ENCODE measurements around the gene SORL1.
A peak's percentile ranks its signal among the peaks of the same experiment; 100 is the strongest.

The SORL1 gene

DNA sequence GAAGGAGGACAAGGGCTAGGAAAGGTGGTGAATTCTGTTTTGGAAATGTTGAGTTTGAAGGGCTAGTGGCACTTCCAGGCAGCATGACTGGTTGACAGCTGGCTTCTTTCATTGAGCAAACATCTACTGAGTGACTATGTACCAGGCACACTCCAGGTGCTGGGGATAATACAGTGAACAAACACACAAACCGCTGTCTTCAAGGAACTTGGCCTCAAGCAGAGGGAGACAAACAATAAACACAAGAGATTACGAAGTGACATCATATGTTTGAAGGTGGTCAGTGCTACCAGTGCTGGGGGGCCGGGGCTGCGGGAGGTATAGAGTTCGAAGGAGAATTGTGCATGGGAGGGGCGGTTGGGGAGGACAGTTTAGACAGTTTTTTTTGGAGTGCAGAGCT, 197.7 kb downstream of the SORL1 start:
- H3K4me1 ChIP-seq (ENCODE audit: control insufficient read depth, insufficient read depth, low read length, poor library complexity, severe bottlenecking), result peaks cover 8% of the 10 kb centered on the region
- H3K27ac ChIP-seq (ENCODE audit: low read depth, low read length, severe bottlenecking), result no peak overlapping the region
- H3K9me3 ChIP-seq (ENCODE audit: control insufficient read depth, low read length), result no peaks in the 10 kb centered on the region
- H3K36me3 ChIP-seq (ENCODE audit: control insufficient read depth, insufficient read depth, low read length), result no peaks in the 10 kb centered on the region
- H3K4me3 ChIP-seq (ENCODE audit: extremely low read depth, insufficient read depth, low read length, poor library complexity, severe bottlenecking), result no peak overlapping the region
- 83 to 95% methylated on average over 1 to 6 of the region's 6 CpGs for WGBS, 2 experiments (ENCODE audit: insufficient coverage in 2 of 2)

DNA sequence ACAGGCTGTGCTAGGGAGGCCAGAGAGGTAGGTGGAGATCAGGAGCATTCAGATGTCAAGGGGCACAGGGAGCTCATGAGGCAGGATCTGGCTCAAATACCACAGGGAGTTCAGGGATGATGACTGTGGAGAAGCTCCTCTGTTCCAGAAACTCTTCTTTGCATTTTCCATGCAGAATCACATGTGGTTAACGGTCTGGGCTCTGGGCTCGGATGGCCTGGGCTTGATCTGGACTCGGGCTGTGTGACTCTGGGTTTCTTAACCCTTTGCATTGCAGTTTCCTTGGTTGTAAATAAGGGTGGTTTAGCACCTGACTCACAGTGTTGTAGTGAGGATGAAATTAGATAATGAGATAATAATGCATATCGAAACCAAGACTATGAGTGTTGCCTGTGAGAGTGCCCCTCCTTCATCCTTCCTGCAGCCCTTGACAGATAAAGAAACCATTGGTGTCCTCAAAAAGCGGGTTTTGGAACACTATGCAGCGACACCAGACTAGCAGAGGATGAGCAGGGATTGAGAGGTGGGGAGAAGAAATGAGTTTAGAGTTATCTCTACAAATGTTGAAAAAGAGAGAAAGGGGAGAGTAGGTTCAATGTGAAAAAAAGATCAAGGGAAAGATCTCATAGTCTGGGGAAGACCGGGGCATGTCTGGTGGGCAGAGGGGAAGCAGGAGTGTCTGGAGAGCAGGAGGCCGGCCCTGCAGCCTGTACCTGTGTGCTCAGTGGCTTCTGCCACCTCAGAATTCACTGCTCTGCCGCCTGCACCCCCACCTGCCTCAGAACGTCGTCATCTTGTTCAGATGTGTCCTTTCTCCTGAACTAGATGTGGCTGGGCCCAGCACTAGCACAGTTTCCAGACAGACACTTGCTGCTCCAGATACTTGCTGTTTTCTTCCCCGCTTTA, 198.5 kb downstream of the SORL1 start:
- H3K27ac ChIP-seq (ENCODE audit: low read depth, low read length, severe bottlenecking), result no peak overlapping the region
- no peaks in the 10 kb centered on the region for H3K9me3 ChIP-seq (ENCODE audit: control insufficient read depth, low read length)
- H3K4me1 ChIP-seq (ENCODE audit: control insufficient read depth, insufficient read depth, low read length, poor library complexity, severe bottlenecking), result peaks cover 11% of the 10 kb centered on the region
- 94 to 95% methylated on average over 12 of the region's 12 CpGs for WGBS, 2 experiments (ENCODE audit: insufficient coverage in 2 of 2)
- no peaks in the 10 kb centered on the region for H3K36me3 ChIP-seq (ENCODE audit: control insufficient read depth, insufficient read depth, low read length)
- no peak overlapping the region for H3K4me3 ChIP-seq (ENCODE audit: extremely low read depth, insufficient read depth, low read length, poor library complexity, severe bottlenecking)

DNA sequence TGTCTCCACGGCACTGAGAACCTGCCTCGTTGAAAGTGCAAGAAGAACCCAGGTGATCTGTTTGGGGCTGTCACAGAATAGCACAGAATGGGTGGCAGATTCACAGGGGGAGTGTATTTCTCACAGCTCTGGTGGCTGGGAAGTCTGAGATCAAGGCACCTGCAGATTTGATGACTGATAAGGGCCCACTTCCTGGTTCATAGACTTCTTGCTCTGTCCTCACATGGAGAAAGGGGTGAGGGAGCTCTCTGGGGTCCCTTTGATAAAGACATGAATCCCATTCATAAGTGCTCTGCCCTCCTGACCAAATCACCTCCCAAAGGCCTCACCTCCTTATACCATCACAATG, 199.1 kb downstream of the SORL1 start:
- H3K4me1 ChIP-seq (ENCODE audit: control insufficient read depth, insufficient read depth, low read length, poor library complexity, severe bottlenecking), result peaks cover 13% of the 10 kb centered on the region
- H3K27ac ChIP-seq (ENCODE audit: low read depth, low read length, severe bottlenecking), result no peak overlapping the region
- H3K36me3 ChIP-seq (ENCODE audit: control insufficient read depth, insufficient read depth, low read length), result no peaks in the 10 kb centered on the region
- WGBS, 2 experiments (ENCODE audit: insufficient coverage in 2 of 2), result 91 to 95% methylated on average over 2 of the region's 2 CpGs
- no peak overlapping the region for H3K4me3 ChIP-seq (ENCODE audit: extremely low read depth, insufficient read depth, low read length, poor library complexity, severe bottlenecking)
- H3K9me3 ChIP-seq (ENCODE audit: control insufficient read depth, low read length), result no peaks in the 10 kb centered on the region

DNA sequence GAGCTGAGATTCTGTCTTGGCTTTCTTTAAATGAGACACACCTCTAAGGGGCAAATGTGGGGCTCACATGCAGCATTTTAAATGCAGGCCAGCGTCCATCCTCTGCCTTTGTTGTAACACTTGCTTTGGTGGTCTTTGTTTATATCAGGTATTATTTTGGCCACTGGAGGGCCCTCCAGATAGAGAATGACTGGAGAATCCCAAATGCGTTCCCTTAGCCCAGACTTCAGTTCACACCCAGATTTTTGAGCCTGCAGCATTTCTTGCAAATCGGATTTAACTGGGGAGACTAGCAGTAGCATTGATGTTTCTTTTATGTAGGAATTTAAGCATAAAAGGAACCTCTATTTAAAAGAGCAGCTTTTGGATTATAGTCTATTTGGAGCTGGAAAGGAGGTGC, 200.9 kb downstream of the SORL1 start:
- H3K4me1 ChIP-seq (ENCODE audit: control insufficient read depth, insufficient read depth, low read length, poor library complexity, severe bottlenecking), result peaks cover 19% of the 10 kb centered on the region
- WGBS, 2 experiments (ENCODE audit: insufficient coverage in 2 of 2), result 0 to 18% methylated on average over 1 to 3 of the region's 3 CpGs

DNA sequence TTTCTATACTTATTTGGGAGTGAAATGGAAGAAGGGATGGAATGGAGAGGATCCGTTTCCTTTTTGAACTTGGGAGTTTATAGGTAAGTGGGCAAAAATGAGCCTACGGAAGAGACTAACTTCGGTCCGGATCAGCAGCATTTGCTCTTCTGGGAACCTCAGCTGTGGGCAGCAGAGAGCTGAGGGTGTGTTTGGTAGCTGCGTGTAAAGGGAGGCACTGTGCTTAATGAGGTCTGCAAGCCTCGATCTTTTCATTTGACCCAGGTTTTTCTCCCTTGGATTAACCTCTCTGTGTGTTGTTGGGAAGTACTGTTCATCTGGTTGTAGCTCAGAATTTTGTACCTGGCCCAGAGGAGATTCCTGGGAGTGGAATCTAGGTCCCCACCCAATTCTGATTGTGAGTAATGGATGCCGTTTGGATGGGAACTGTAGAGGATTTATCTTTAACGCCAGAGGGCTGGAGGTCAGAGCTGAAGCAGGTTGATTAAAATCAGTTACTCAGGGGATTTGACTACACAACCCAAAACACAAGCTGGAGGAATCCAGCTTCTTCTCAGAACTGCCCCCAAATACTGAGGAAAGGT, 202.2 kb downstream of the SORL1 start:
- no peak overlapping the region for H3K27ac ChIP-seq (ENCODE audit: low read depth, low read length, severe bottlenecking)
- peaks cover 19% of the 10 kb centered on the region for H3K4me1 ChIP-seq (ENCODE audit: control insufficient read depth, insufficient read depth, low read length, poor library complexity, severe bottlenecking)
- peaks cover 7% of the 10 kb centered on the region for H3K9me3 ChIP-seq (ENCODE audit: control insufficient read depth, low read length)
- WGBS, 2 experiments (ENCODE audit: insufficient coverage in 2 of 2), result 74 to 92% methylated on average over 4 to 6 of the region's 8 CpGs
- no peaks in the 10 kb centered on the region for H3K36me3 ChIP-seq (ENCODE audit: control insufficient read depth, insufficient read depth, low read length)
- H3K4me3 ChIP-seq (ENCODE audit: extremely low read depth, insufficient read depth, low read length, poor library complexity, severe bottlenecking), result no peak overlapping the region

More for the DNA sequence above, 200.9 kb downstream of the SORL1 start:
- Histone ChIP-seq H3K27ac (ENCODE audit: low read depth, low read length, severe bottlenecking) (no peak overlapping the region), H3K36me3 (ENCODE audit: control insufficient read depth, insufficient read depth, low read length) (no peaks in the 10 kb centered on the region), H3K4me3 (ENCODE audit: extremely low read depth, insufficient read depth, low read length, poor library complexity, severe bottlenecking) (no peak overlapping the region), H3K9me3 (ENCODE audit: control insufficient read depth, low read length) (peaks cover 7% of the 10 kb centered on the region)

DNA sequence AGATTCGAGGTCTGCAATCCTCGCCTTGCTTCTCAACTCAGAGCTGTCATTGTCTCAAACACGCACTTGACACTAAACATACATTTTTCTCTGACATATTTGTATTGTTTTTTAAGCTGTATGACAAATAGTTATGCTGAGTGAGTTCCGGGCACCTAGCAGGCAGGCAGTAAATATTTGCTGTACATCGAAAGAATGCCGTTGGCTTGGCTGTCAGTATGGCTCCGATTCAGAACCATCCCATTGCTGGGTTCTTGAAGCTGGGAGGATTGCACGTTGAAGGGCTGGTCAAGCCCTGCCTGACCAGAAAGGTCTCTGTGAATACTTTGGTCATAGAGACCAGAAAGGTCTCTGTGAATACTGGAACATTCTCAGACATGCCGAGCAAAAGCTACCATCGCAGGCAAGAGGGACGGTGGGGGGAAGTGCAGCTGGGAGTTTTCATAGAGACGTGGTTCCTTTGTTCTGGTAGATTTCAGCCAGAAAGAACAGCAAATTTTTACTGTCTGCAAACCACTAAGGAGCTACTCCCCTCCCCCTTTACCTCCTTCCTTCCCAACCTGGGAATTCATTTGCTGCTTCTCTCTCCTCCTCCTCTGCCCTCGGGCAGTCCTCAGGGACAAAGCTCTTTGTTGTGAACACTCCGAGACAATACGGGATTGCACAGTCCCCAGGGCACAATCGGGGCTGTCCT, 202.9 kb downstream of the SORL1 start:
- Histone ChIP-seq H3K4me3 (ENCODE audit: extremely low read depth, insufficient read depth, low read length, poor library complexity, severe bottlenecking) (peak overlapping the region; percentile 27), H3K9me3 (ENCODE audit: control insufficient read depth, low read length) (peaks cover 7% of the 10 kb centered on the region), H3K36me3 (ENCODE audit: control insufficient read depth, insufficient read depth, low read length) (no peaks in the 10 kb centered on the region), H3K4me1 (ENCODE audit: control insufficient read depth, insufficient read depth, low read length, poor library complexity, severe bottlenecking) (peaks cover 19% of the 10 kb centered on the region), H3K27ac (ENCODE audit: low read depth, low read length, severe bottlenecking) (no peak overlapping the region)
- WGBS, 2 experiments (ENCODE audit: insufficient coverage in 2 of 2), result 39 to 41% methylated on average over 11 to 12 of the region's 16 CpGs

DNA sequence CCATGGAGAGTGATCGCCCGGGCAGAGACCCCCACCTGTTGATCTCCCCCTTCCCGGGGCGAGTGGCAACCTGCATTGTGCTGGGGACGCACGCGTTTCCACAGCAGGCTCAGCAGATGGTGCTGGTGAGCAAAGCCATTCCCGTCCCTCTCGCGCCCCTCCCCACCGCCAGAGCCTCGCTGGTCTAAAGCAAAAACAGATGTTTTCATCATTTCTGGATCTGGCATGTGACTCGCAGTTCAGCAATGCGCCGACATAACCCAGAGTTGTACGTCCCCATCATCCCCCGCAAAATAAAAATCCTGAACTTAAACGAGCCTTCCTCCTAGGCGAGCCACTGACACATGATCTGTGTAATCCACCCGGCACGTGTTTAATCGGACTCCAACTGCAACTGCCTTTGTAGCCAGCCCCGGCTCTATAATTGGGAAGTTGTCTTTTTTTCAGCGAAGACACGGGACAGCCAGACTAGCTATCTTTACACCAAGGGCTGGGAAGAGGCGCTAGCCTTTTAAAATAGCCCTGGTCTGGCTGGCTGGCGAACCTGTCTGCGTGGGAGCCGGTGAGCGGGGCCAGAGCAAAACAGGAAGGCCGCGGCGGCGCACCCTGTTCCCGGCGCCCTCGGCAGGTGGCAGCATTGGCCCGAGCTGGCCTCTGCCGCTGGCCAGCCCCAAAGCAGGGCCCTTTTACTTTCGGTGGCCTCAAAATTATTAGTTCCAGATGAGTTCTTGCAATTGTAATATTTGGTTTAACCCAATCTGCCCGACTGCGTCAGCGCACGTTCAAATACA, 203.6 kb downstream of the SORL1 start:
- peaks cover 7% of the 10 kb centered on the region for H3K9me3 ChIP-seq (ENCODE audit: control insufficient read depth, low read length)
- H3K36me3 ChIP-seq (ENCODE audit: control insufficient read depth, insufficient read depth, low read length), result no peaks in the 10 kb centered on the region
- peak overlapping the region; percentile 27 for H3K4me3 ChIP-seq (ENCODE audit: extremely low read depth, insufficient read depth, low read length, poor library complexity, severe bottlenecking)
- peaks cover 19% of the 10 kb centered on the region for H3K4me1 ChIP-seq (ENCODE audit: control insufficient read depth, insufficient read depth, low read length, poor library complexity, severe bottlenecking)
- WGBS, 2 experiments (ENCODE audit: insufficient coverage in 2 of 2), result 3% methylated on average over 36 to 39 of the region's 44 CpGs
- H3K27ac ChIP-seq (ENCODE audit: low read depth, low read length, severe bottlenecking), result peak overlapping the region; percentile 99

DNA sequence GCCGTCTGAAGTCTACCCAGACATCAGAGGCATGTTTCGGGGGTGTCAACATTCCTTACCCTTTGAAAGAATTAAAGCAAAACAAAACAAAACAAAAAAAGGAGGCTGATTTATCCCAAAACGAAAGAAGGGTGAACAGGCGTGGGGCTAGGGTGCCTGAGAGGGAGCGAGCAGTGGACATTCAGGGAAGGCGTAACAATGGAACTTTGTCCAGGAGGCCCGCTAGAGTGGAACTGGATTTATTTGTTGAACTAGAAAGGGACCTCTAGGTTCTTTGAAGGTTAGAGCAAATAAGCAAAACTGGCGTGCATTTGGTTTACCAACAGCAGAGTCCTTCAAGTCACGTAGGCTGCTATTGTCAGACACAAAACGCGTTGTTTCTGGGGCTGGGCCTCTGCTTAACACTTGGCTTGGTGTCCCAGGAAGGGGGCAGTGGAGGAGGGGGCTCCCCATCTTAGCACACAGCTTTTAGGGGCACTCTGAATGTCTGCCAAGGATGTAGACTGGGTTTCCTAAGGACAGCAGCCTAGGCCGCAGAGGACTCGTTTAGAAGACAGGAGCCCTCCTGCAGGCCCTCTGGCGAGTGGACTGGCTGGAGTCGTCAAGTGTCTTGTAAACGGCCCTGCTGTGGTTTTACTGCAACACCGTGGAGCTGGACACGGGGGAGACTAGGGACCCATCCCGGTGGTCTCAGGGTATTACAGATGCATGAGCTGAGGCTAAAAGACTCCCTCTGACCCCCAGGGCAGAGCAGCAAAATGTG, 204.4 kb downstream of the SORL1 start:
- Histone ChIP-seq H3K36me3 (ENCODE audit: control insufficient read depth, insufficient read depth, low read length) (no peaks in the 10 kb centered on the region), H3K27ac (ENCODE audit: low read depth, low read length, severe bottlenecking) (peak overlapping the region; percentile 99), H3K9me3 (ENCODE audit: control insufficient read depth, low read length) (peaks cover 7% of the 10 kb centered on the region), H3K4me3 (ENCODE audit: extremely low read depth, insufficient read depth, low read length, poor library complexity, severe bottlenecking) (no peak overlapping the region), H3K4me1 (ENCODE audit: control insufficient read depth, insufficient read depth, low read length, poor library complexity, severe bottlenecking) (peaks cover 19% of the 10 kb centered on the region)
- WGBS, 2 experiments (ENCODE audit: insufficient coverage in 2 of 2), result 79 to 81% methylated on average over 15 to 18 of the region's 19 CpGs

DNA sequence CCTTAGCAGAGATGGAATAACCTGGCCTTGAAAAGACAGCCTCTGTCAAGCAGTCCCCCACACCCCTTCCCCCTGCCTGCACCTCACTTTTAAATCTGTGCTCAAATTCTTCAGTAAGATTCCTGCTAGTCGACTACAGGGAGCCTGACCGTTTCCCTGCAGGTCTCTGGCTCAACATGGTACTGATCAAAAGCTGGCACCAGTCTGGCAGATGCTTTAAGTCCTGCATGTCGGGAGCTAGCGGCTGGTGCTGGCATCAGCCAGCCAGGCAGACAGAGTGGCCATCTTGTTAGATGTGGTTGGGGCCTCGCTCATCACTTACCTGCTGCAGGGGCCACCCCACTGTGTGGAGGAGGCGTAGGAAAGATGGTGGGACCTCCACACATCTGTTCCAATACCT, 205.0 kb downstream of the SORL1 start:
- 92 to 96% methylated on average over 5 of the region's 6 CpGs for WGBS, 2 experiments (ENCODE audit: insufficient coverage in 2 of 2)
- H3K36me3 ChIP-seq (ENCODE audit: control insufficient read depth, insufficient read depth, low read length), result no peaks in the 10 kb centered on the region
- H3K27ac ChIP-seq (ENCODE audit: low read depth, low read length, severe bottlenecking), result no peak overlapping the region
- H3K4me1 ChIP-seq (ENCODE audit: control insufficient read depth, insufficient read depth, low read length, poor library complexity, severe bottlenecking), result peaks cover 23% of the 10 kb centered on the region
- peaks cover 7% of the 10 kb centered on the region for H3K9me3 ChIP-seq (ENCODE audit: control insufficient read depth, low read length)
- H3K4me3 ChIP-seq (ENCODE audit: extremely low read depth, insufficient read depth, low read length, poor library complexity, severe bottlenecking), result no peak overlapping the region

DNA sequence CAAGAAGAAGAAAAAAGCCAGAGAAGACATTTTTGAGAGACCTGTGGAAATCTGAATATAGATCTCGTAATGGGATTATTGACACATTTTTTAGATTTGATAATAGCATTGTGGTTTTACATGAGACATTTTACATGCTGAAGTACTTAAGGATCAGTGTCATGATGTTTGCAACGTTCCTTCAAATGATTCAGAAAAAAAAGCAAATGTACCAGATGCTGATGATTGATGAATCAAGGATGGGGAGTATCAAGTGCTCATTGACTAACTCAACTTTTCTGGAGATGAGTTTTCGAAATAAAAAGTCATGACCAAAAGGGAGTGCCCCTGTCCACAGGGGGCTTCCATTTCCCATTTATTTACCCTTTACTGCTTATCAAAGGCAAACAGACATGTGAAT, 207.7 kb downstream of the SORL1 start:
- H3K4me1 ChIP-seq (ENCODE audit: control insufficient read depth, insufficient read depth, low read length, poor library complexity, severe bottlenecking), result peaks cover 18% of the 10 kb centered on the region
- no peak overlapping the region for H3K27ac ChIP-seq (ENCODE audit: low read depth, low read length, severe bottlenecking)
- H3K9me3 ChIP-seq (ENCODE audit: control insufficient read depth, low read length), result peaks cover 7% of the 10 kb centered on the region
- H3K4me3 ChIP-seq (ENCODE audit: extremely low read depth, insufficient read depth, low read length, poor library complexity, severe bottlenecking), result no peak overlapping the region
- H3K36me3 ChIP-seq (ENCODE audit: control insufficient read depth, insufficient read depth, low read length), result no peaks in the 10 kb centered on the region
- 92 to 96% methylated on average over 2 of the region's 3 CpGs for WGBS, 2 experiments (ENCODE audit: insufficient coverage in 2 of 2)

Measured in mesodermal cell (in vitro differentiated cells).